Activated T-helper 1 cell treated with anti-CD3 and anti-CD28 coated beads, Interleukin-2, amount 50 U/mL, for 16 hours (primary cell): ENCODE results near the gene MAP3K10.
A peak's percentile ranks its signal among the peaks of the same experiment; 100 is the strongest.
"Not testable (repeated sequence)": the region's sequence is repeated elsewhere in the genome, so short reads cannot be mapped to it uniquely, and the experiment has no call there.

Experiments used
- DNase-seq, 2 donors: peaks; one replicate each; pipeline ENCODE4 v3.0.0-alpha.2; 2020; ENCODE audit warnings: low read depth in 1 of 2, low spot score in 1 of 2

The MAP3K10 gene

DNA sequence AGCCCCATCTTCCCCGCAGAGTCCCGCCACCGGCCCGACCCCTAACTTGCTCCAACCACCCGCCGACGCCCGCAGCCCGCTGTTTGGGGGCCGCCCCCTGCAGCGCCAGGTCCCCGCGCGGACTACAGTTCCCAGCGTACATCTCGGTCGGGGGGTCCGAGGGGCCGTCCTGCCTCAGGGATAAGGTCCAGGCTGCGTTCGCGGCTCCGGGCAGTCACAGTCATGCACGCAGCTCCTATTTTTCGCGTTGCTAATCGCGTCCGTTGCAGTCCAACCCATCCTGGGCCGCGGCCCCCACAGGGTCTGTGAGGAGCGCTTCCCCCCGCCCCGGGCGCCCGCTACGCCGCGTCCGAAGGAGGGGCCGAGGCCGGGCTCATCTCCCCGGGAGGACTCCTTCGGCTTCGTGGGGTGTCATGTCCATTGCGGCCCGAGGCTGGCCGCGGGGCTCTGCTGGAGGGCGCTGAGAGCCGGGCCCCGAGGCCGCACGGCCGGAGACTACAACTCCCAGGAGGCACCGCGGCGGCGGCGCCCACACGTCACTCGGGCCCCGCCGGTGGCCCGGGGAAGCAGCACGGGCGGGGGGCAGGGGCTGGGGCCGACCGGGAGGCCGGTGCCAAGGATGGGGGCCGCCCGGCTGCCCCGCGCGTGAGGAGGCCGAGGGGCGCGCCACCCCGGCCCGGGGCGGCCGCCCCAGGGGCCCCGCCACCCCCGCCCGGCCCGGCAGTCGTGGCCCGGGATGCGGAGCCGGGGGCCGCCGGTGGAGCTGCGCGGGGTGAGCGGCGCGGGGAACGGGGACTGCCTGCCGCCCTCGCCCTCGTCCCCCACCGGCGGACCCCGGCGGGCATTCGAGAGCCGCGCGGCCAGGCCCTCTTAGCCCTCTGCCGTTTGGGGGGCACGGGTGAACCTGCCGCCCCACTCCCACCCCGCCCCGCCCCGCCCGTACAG is at the start of gene MAP3K10:
MAP3K10 (plus strand) TSS at position 536 of the 945 bp plus-strand sequence. CDS start 606 bp downstream, outside the sequence.
- DNase-seq: peak; percentile 51 to 57

DNA sequence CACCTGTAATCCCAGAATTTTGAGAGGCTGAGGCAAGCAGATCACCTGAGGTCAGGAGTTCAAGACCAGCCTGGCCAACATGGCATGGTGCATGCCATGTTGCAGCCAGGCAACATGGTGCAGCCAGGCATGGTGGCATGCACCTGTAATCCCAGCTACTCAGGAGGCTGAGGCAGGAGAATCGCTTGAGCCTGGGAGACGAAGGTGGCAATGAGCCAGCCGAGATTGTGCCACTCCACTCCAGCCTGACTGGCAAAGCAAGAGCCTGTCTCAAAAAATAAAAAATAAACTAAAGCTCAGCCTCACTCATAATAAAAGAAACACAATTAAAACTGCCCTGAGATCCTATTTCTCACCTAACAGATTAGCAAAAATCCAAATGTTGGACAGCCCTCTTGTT is 49.7 kb upstream of the MAP3K10 start:
- DNase-seq: no peak

DNA sequence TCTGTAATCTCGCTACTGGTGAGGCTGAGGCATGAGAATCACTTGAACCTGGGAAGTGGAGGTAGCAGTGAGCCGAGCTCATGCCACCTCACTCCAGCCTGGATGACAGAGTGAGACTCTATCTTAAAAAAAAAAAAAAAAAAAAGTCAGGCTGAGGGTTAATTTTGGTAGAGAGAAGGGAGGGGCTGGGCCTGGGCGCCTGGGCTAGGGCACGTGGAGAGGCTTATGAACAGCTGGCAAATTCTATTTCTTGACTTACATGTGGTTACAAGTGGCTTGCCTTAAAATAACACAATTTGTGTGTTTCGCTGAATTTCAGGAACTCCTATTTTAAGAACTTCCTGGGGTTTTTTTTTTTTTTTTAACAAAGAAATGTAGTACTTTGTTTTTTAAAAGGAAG is 47.6 kb upstream of the MAP3K10 start:
- no peak for DNase-seq

DNA sequence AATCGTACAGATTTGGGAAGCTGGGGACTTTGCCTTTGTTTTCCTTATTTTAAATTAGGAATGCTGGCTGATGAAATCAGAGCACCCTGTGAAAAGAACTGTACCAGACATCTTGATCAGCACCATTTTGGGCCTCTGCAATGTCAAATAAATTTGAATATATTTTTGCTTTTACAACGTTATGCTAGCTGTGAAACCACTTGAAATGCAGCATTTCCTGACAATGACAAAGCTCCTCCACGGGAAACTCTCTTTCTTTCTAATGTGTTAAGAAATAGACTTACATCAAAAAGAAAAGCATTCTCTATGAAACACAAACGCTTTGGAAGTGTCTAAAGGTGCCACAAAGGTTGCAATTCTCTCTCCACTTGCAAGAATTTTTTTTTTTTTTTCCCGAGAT is 47.1 kb upstream of the MAP3K10 start:
- DNase-seq: no peak

DNA sequence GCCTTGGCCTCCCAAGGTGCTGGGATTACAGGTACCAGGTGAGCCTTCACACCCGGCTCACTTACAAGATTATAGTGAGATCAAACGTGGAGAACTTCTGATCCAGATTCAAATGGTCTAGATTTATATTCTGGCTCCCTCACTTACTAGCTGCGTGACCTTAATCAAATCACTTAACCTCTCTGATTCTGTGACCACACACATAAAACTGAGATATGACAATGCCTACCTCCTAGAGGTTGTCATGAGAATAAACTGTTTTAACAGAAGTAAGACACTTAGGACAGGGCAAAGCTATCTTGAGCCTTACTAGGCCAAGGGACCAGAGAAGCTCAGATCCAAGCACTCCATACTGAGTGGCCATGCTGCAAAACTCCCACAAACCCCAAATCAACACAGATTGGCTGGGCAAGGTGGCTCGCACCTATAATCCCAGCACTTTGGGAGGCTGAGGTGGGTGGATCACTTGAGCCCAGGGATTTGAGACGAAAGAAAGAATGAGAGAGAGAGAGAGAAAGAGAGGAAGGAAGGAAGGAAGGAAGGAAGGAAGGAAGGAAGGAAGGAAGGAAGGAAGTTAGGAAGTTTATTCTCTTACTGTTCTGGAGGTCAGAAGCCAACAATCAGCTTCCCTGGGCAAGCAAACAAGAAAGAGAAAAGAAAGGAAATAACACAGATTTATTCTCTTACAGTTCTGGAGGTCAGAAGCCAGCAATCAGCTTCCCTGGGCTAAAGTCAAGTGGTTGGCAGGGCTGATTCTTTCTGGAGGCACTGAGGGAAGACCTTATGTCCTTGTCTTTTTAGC is 46.1 kb upstream of the MAP3K10 start:
- no peak for DNase-seq

DNA sequence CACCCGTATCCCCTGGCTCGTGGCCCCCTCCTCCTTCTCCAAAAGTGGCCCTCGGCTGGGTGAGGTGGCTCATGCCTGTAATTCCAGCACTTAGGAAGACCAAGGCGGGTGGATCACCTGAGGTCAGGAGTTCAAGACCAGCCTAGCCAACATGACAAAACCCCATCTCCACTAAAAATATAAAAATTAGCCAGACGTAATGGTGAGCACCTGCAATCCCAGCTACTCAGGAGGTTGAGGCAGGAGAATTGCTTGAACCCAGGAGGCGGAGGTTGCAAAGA is 45.5 kb upstream of the MAP3K10 start:
- not testable (repeated sequence) for DNase-seq

DNA sequence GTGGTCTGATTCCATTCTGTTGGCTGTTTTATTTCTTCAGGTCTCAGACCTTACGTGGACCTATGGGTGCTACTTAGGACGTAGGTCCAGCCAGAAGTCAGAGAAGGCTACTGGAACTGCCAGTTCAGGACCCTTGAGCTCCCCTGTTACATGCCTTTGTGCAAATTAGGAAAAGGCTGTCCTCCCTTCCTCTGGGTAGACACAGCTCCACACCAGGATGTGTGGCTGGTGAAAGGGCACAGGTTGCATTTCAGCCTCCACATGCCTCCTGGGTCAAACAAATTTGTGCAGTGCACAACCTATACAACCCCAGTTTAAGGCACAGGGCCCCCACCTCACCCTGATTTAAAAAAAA is 43.9 kb upstream of the MAP3K10 start:
- DNase-seq: no peak

DNA sequence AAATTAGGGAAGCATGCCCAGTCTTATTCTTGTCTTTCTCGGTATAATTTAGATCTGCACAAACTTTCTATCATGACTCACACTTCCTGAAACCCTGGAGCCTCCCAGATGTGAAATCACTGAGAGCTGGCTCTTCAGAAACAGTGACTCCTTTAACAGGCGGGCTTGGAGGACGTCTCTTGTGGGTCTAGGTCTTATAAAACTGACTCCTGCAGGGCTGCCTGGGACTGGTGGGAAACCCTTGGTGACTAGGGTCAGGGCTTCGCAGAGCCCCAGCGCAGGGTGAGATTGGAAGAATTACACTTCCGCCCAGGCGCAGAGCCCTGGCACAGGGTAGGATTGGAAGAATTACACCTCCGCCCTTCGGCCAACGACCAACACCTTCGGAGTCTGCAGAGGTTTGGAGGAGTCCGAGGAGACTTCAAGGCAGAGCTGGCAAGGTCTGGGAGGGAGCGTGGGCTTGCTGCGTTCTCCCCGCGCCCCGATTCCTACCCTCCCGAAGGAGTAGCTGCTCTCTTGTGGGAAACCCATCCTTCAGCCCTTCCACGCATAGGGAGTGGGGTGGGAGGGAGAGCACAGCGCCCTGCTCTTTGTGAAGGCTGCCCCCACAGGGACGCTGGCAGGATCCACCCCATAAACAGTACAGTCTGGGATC is 43.4 kb upstream of the MAP3K10 start:
- no peak for DNase-seq

DNA sequence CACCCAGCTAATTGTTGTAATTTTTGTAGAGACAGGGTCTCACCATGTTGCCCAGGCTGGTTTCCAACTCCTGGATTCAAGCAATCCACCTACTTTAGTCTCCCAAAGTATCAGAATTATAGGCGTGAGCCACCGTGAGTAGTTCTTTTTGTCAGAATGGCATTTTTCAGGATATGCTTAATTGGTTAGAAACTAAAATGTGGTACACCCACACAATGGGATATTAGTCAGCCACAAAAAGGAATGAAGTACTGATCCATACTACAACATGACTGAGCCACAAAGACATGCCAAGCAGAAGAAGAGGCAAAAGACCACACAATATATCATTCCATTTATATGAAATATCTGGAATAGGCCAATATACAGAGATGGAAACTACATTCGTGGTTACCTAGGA is 41.7 kb upstream of the MAP3K10 start:
- no peak for DNase-seq

DNA sequence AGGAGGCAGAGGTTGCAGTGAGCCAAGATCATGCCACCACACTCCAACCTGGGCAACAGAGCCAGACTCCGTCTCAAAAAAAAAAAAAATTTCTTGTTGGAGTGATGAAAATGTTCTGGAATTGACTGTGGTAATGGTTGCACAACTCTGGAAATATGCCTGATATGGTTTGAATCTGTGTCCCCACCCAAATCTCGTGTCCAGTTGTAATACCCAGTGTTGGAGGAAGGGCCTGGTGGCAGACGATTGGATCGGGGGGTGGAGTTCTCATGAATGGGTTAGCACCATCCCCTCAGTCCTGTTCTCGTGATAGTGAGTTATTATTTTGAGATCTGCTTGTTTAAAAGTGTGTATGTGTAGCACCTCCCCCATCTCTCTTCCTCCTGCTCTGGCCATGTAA is 41.1 kb upstream of the MAP3K10 start:
- DNase-seq: no peak

DNA sequence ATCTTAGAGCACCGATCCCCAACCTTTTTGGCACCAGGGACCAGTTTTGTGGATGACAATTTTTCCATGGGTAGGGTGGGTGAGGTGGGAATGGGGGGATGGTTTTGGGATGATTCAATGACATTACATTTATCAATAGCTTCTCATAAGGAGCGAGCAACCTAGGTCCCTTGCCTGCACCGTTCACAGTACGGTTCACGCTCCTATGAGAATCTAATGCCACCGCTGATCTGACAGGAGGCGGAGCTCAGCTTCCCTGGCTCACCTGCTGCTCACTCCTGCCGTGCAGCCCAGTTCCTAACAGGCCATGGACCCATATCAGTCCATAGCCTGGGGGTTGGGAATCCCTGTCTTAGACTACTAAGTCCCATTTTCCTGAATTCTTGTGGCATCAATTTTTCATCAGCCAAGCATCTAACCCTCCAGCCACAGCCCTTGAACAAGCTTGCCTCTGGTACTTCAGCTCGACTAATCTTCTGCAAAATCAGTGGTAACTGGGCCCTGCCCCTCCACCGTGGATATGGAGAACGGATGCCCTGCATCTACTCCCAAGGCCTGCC is 37.0 kb upstream of the MAP3K10 start:
- no peak for DNase-seq

DNA sequence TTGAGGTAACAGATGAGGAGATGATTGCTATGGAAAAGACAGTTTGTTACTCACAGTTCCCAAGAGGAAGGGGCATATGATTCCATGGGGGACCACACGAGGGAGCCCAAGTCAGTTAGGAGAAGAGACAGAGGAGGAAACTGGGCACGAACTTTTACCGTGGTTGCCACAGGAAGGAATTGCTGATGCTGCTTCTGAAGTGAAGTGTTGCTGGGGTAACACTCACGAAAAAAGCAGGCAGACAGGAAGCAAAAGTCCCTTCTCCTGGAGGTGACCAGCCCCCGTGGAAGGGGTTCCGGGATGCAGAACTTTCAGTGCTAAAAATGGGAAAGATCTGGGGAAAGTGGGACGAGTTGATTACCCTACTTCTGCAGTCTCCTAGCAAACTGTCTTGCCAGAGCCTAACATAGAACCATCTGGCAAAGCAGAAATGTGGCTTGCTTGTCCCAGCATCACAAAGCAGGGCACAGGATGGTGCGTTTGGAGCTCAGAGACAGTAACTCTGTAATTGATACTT is 35.4 kb upstream of the MAP3K10 start:
- DNase-seq: no peak

DNA sequence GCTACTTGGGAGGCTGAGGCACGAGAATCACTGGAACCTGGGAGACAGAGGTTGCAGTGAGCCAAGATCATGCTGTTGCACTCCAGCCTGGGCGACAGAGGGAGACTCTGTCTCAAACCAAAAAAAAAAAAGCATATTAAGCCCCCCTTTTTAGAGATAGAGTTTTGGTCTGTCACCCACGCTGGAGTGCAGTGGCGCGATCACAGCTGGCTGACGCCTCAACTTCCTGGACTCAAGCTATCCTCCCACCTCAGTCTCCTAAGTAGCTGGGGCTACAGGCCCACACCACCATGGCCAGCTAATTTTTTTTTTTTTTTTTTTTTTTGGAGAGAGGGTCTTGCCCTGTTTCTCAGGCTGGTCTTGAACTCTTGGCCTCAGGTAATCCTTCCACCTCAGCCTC is 34.2 kb upstream of the MAP3K10 start:
- DNase-seq: no peak

DNA sequence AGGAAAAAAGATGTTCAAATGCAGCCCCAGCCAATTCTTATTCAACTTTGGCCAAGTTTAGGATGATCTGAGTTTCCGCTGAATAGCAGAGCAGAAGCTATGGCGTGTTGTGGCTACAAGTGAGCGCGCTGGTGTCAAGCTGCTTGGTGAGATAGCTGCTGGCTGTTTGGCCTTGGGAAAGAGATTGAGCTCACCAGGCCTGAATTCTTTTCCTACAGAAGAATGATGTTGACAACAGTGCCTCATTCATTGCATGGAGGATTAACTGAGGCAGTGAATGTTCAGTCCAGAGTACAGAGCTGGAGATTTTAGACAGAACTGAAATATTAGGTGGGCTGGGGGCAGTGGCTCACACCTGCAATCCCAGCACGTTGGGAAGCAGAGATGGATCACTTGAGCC is 31.5 kb upstream of the MAP3K10 start:
- DNase-seq: no peak

DNA sequence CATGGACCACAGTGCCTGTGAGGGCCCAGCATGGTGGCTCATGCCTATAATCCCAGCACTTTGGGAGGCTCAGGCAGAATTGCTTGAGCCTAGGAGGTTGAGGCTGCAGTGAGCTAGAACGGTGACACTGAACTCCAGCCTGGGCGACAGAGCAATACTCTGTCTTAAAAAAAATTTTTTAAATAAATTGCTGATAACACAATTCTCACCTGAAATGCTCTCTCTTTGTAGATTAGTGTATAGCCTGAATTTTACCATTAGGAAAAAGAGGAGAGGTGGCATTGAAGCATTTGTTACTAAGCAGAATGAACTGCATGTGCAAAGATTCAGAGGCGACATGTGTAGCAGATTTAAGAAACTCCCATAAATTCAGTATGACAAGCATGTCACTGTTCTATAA is 29.1 kb upstream of the MAP3K10 start:
- no peak for DNase-seq

DNA sequence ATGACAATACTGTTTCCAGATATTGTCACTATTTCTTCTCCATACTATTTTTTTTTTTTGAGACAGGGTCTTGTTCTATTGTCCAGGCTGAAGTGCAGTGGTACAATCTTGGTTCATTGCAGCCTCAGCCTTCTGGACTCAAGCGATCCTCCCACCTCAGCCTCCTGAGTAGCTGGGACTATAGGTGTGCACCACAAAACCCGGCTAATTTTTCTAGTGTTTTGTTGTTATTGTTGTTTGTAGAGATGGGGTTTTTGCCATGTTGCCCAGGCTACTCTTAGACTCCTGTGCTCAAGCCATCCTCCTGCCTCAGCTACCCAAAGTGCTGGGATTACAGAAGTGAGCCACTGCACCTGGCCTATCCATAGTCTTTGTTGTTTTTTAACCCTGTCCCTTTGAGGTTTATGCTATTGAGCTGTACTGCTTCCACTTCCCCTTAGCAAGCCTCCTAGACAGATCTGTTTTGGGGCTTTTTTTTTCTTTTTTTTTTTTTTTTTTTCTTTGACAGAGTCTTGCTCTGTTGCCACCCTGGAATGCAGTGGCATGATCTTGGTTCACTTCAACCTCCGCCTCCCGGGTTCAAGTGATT is 27.6 kb upstream of the MAP3K10 start:
- DNase-seq: no peak

DNA sequence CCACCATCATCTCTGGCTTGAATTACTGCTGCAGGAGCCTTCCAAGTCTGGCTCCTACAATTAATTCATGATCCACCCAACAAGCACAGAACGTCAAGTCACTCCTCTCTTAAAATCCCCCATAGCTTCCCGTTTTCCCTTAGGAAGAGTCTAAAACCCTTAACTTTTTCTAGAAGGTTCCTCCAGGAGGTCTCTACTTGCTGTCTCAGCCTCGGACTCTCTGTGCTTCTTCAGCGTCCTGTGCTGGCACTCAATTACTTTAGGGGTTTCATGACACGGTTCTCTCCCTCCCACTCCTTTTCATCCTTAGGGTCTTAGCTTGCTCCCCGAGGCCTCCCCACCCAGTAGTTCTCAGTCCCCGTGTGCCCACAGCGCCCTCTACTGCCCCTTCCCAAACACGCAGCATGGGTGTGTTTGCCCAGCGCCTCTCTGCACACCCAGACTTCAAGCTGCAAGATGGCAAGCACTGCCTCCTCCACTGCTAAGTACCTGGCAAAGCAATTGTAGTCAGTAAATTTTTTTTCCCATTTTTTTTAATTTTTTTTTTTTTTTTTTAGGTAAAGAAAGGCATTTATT is 25.8 kb upstream of the MAP3K10 start:
- DNase-seq: peak; percentile 19 to 30

DNA sequence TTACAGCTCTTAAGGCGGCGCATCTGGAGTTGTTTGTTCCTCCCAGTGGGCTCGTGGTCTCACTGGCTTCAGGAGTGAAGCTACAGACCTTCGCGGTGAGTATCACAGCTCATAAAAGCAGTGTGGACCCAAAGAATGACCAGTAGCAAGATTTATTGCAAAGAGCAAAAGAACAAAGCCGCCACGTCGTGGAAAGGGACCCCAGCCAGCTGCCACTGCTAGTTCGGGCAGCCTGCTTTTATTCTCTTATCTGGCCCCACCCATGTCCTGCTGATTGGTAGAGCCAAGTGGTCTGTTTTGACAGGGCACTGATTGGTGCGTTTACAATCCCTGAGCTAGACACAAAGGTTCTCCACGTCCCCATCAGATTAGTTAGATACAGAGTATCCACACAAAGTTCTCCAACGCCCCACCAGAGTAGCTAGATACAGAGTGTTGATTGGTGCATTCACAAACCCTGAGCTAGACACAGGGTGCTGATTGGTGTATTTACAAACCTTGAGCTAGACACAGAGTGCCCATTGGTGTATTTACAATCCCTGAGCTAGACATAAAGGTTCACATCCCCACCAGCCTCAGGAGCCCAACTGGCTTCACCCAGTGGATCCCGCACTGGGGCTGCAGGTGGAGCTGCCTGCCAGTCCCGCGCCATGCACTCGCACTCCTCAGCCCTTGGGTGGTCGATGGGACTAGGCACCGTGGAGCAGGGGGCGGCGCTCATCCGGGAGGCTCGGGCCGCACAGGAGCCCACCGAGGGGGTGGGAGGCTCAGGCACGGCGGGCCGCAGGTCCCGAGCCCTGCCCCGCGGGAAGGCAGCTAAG is 21.5 kb upstream of the MAP3K10 start:
- DNase-seq: not testable (repeated sequence)

DNA sequence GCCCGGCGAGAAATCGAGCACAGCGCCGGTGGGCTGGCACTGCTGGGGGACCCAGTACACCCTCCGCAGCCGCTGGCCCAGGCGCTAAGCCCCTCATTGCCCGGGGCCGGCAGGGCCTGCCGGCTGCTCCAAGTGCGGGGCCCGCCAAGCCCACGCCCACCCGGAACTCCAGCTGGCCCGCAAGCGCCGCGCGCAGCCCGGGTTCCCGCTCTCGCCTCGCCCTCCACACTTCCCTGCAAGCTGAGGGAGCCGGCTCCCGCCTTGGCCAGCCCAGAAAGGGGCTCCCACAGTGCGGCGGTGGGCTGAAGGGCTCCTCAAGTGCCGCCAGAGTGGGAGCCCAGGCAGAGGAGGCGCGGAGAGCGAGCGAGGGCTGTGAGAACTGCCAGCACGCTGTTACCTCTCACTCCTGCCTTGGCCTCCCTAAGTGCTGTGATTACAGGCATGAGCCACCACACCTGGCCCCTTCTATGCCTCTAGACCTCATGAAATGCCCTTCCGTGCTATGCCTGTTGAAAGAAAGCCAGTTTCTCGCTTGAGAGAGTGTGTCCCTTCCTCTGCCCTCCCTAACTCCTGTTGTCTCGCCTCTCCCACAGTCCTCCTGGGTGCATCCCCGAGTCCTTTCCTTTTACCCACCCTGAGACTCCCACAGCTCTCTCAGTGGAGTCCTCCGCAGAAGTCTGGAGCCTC is 20.8 kb upstream of the MAP3K10 start:
- not testable (repeated sequence) for DNase-seq
